HG02642 (cell line): Measurements from ENCODE around the gene GDPD5.

Experiments used
- ATAC-seq: cut with Tn5 transposase; IDR thresholded peaks from one replicate; pipeline ENCODE4 v1.9.1; 2021; ENCODE audit warnings: mild to moderate bottlenecking; ENCODE audit not compliant: unreplicated experiment, poor library complexity

Gene GDPD5

DNA sequence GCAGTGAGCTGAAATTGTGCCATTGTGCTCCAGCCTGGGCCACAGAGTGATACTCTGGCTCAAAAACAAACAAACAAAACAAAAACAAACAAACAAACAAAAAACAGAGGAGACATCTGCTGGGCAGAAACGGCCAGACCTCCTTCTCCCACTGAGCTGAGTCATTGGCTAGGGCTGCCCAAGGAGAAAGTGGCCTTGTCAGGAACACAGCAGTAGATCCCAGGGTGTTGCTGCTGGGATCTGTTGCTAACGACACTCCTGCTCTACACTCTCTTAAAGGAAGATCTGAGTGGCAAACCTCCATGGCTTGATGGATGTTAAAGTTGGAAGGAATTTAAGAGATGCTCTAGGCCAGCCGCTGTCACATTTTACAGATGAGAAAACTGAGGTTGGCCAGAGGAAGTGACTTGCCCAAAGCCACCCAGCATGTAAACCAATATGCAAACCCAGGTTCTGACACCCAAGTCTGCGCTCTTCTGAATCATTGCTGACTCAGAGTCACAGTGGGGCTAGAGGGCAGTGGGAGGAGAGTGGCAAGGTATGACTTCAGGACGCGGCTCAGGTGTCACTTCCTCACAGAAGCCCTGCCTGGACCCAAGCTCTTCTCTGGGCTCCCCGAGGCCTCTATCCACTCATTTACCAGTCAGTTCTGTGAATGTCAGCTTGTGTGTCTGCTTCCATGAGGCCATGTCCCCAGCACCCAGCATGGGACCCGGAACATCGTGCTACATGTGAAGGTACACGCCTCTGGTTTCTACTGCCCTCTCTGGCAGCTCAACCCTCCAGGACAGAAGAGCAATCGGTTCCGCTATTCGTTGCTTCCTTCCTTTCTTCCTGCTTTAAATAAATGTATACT lies 11.3 kb upstream of the GDPD5 start:
- peak; percentile 84 for ATAC-seq

- no peak for ATAC-seq
These were observed 9.3 kb upstream of the GDPD5 start for GRCh38 chr11:75535071-75535470.

DNA sequence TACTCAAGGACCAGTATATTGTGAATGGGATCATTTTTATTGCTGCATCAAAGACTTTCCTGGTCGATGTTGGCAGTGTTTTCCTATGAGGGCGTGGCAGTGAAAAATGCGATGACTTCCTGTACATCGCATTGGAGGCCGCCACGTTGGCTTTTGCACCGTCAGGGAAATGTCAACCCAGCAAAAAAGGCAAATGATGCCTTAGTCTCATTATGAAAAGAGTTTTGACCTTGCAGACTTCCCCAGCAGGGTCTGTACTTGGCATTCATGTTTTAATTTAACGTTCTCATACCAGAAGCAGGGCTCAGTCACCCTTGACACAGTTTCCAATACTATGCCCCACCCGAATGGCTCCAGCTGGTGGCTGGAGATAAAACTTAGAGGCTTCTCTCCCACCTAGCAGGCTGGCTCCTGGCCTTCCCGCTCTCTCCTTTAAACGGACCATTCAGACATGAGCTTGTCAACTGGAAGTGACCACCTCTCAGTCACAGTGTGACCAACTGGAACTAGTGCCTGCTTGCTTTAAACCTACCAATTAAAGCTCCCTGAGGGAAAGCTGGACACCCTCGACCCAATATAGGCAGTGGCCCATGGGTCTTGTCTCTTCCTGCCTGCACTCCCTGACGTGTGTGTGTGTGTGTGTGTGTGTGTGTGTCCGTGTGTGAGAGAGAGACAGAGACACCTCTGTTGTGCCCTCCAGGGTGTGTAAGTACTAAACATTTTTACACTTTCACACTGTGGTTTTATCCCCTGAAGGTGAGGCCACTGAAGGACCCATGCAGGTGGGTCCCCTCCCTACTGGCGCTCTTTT lies 8.7 kb upstream of the GDPD5 start:
- no peak for ATAC-seq

DNA sequence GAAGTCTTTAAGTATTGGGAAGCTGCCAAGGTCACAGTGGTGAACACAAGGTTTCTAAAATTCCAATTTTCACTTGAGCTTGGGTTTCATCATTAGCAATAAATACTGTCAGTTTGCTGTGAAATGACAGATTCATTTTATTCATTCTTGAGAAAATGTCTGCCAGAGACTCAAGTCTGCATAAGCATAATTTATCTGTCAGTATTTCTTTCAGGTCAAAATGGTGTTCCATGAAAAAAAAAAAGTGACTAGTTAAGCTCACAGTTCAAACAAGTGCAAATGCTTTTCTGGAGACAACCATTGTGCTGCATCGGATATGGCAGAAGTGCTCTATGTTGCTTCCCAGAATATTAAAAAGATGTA lies 8.1 kb upstream of the GDPD5 start:
- no peak for ATAC-seq

DNA sequence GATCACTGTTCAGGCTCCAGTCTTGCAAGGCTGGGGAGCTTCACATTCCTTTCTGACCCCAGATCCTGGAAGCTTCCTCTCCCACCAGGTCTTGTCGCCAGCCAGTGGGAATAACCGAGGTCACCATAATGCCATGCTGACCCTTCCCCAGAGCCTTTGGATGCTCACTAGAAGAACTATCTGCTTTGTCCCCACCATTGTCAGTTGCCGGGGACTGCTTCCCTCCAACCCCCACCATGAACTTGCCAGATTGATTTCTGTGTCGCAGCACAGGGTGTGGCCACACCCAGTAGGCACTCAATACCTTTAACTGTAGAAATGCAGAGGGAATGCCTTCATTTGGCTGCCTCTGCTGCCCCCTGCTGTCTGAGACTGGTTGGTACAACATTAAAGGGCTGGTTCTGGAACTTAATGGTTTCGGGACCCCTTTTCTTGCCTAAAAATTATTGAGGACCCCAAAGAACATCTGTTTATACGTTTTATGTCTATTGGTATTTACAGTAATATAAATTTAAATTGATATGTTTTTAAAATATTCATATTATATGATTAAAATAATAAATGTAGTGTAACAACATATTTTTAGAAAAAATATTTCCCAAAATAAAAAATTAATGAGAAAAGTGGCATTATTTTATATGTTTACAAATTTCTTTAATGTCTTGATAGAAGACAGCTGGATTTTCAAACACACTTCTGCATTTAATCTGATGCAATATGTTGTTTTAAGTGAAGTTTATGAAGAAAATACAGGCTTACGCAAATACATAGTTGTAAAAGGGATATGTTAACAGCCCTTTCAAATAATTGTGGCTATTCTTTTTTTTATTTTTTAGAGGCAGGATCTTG lies 6.7 kb upstream of the GDPD5 start:
- ATAC-seq: no peak

- no peak for ATAC-seq
These were observed 5.6 kb upstream of the GDPD5 start for GRCh38 chr11:75531325-75531724.

DNA sequence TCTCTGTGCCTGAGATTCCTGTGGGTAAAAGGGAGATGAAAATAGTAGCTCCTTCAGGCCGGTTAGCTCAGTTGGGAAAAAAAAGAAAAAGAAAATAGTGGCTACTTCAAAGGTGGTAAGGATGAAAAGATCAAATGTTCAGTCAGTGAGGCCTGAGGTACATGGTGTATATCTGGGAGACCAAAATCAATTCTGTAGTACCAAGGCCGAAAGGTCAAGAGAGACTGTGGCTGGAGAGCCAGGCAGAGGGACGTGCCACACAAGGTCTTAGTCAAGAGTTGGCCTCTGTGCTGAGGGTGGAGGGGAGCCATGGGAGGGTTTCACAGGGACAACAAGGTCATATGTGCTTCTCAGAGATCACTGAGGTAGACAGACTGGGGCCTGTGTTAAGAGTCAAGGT lies 4.8 kb upstream of the GDPD5 start:
- ATAC-seq: no peak

DNA sequence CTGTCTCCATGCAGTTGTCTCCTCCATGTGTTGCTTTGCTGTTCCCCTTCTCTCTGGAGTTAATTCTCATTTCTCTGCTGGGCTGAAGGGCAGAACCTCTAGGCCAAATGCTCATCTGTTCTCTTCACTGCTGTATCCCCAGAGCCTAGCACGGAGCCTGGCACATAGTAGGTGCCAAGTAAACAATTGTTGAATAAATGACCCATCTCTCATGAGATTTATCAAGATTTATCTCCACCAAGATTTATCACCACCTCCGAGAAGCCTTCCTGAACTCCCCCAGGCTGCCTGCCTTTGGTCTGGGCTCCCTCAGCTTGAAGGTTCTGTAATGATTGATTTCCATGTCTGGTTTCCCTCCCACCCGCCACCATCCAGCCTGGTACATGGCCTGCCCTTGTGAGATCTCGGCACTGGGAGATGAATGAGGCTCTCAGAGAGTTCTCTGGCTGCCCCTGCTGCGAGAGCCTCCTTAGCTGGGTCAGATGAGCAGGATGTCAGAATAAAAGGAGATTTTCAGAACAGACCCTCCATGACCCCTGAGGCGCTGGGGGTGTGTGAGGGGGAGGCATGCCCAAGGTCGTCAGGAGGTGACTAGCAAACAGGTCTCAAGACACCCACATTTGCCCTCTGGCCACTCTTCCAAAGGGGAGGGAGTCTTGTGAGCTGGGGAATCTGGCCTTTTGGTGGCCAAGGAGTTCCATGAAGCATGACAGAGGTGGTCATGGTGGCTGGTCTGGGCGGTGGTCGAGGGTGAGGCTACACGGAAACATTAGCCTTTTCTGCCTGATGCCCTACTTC lies 2.4 kb upstream of the GDPD5 start:
- no peak for ATAC-seq

GRCh38 chr11:75527130-75527529 lies 1.4 kb upstream of the GDPD5 start:
- ATAC-seq: no peak

- no peak for ATAC-seq
These were observed 426 bp upstream of the GDPD5 start for GRCh38 chr11:75526192-75526541.

- peak; percentile 4 for ATAC-seq
These were observed 892 bp downstream of the GDPD5 start for GRCh38 chr11:75524665-75525432.

GRCh38 chr11:75523811-75524664 lies 1.7 kb downstream of the GDPD5 start:
- no peak for ATAC-seq

DNA sequence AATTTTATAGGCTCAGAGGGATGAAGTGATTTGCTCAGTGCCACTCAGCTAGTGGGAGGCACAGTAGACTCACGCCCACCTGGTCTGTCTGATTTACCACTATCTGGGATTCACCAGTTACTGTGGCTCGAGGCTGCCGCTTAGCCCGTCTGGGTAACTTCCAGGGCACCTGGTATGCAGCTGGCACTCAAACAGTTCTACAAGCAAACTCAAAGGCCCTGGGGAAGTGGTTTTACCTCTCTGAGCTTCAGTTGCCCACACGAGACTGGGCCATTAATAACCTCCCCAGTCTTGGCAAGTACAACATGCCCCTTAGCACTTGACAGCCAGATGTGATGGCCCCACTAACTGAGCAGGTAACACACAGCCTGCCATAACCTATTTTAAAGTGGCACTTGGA lies 2.6 kb downstream of the GDPD5 start:
- ATAC-seq: no peak

- ATAC-seq: no peak
These were observed 3.3 kb downstream of the GDPD5 start for GRCh38 chr11:75522286-75523044.

- ATAC-seq: no peak
These were observed 5.1 kb downstream of the GDPD5 start for GRCh38 chr11:75520688-75521087.

GRCh38 chr11:75518771-75519653 lies 6.7 kb downstream of the GDPD5 start:
- ATAC-seq: no peak

GRCh38 chr11:75518204-75518549 lies 7.6 kb downstream of the GDPD5 start:
- no peak for ATAC-seq
